GM21367 (cell line): ENCODE results near the gene C11orf24.
A peak's percentile ranks its signal among the peaks of the same experiment; 100 is the strongest.
"Not testable (repeated sequence)": the region's sequence is repeated elsewhere in the genome, so short reads cannot be mapped to it uniquely, and the experiment has no call there.

Experiments
- ATAC-seq: cut with Tn5 transposase; IDR thresholded peaks from one replicate; pipeline ENCODE4 v1.9.1; 2021; ENCODE audit not compliant: unreplicated experiment

Gene C11orf24

GRCh38 chr11:68299517-68299879 is 27.7 kb upstream of the C11orf24 start:
- ATAC-seq, result not testable (repeated sequence)

GRCh38 chr11:68298659-68299516 is 27.1 kb upstream of the C11orf24 start:
- no peak for ATAC-seq

GRCh38 chr11:68297812-68298658 is 26.3 kb upstream of the C11orf24 start:
- ATAC-seq, result no peak

- ATAC-seq, result no peak
Measured at GRCh38 chr11:68297494-68297811, 25.7 kb upstream of the C11orf24 start.

GRCh38 chr11:68297052-68297378 is 25.2 kb upstream of the C11orf24 start:
- no peak for ATAC-seq

GRCh38 chr11:68296344-68297051 is 24.7 kb upstream of the C11orf24 start:
- ATAC-seq, result no peak

GRCh38 chr11:68295940-68296339 is 24.2 kb upstream of the C11orf24 start:
- ATAC-seq, result no peak

- ATAC-seq, result no peak
Measured at GRCh38 chr11:68295271-68295670, 23.5 kb upstream of the C11orf24 start.

- no peak for ATAC-seq
Measured at GRCh38 chr11:68293708-68294107, 21.9 kb upstream of the C11orf24 start.

- no peak for ATAC-seq
Measured at GRCh38 chr11:68289456-68289855, 17.7 kb upstream of the C11orf24 start.

- no peak for ATAC-seq
Measured at GRCh38 chr11:68287419-68287818, 15.6 kb upstream of the C11orf24 start.

- ATAC-seq, result not testable (repeated sequence)
Measured at GRCh38 chr11:68284588-68284987, 12.8 kb upstream of the C11orf24 start.

GRCh38 chr11:68282861-68283230 is 11.1 kb upstream of the C11orf24 start:
- ATAC-seq, result no peak

- peak; percentile 62 for ATAC-seq
Measured at GRCh38 chr11:68282141-68282860, 10.5 kb upstream of the C11orf24 start.

- ATAC-seq, result no peak
Measured at GRCh38 chr11:68279676-68280075, 7.9 kb upstream of the C11orf24 start.

- ATAC-seq, result no peak
Measured at GRCh38 chr11:68276861-68277260, 5.1 kb upstream of the C11orf24 start.

- ATAC-seq, result no peak
Measured at GRCh38 chr11:68275721-68276507, 4.1 kb upstream of the C11orf24 start.

GRCh38 chr11:68274306-68274705 is 2.5 kb upstream of the C11orf24 start:
- no peak for ATAC-seq

- no peak for ATAC-seq
Measured at GRCh38 chr11:68273026-68273738, 1.4 kb upstream of the C11orf24 start.
